B cell (primary cell): Measurements from ENCODE around the gene BNC2.

Experiments used
- EZH2 ChIP-seq: IDR thresholded peaks from 2 replicates; pipeline ENCODE4 v1.6.1; 2012; ENCODE audit warnings: borderline replicate concordance, low read depth, mild to moderate bottlenecking, moderate library complexity, low read length; ENCODE audit not compliant: insufficient read depth, poor library complexity, severe bottlenecking
- TF ChIP-seq, protein P1 (sequence below): fragments of 200-600 bp; IDR thresholded peaks from one replicate; pipeline ENCODE4 v1.8.0; 2022; ENCODE audit warnings: antibody characterized with exemption, mild to moderate bottlenecking

DNA sequence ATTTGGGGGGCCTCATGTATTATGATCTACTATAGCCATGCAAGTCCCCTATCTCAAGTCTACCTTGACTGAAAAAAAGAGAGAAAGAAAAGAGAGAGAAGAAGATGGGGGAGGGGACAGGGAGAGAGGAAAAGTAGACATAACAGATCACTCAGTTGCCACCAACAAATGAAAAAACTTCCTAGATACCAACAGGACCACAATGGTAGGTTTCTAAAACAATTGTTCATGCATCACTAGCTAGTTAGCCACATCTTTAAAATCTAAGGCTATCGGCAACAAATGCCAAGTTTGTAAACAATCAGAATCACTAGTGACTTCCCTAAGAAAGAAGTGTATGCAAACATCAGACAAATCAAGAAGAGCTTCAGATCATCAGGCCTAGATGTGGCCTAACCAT, 328.2 kb downstream of the BNC2 start:
- TF ChIP-seq, protein P1, sequence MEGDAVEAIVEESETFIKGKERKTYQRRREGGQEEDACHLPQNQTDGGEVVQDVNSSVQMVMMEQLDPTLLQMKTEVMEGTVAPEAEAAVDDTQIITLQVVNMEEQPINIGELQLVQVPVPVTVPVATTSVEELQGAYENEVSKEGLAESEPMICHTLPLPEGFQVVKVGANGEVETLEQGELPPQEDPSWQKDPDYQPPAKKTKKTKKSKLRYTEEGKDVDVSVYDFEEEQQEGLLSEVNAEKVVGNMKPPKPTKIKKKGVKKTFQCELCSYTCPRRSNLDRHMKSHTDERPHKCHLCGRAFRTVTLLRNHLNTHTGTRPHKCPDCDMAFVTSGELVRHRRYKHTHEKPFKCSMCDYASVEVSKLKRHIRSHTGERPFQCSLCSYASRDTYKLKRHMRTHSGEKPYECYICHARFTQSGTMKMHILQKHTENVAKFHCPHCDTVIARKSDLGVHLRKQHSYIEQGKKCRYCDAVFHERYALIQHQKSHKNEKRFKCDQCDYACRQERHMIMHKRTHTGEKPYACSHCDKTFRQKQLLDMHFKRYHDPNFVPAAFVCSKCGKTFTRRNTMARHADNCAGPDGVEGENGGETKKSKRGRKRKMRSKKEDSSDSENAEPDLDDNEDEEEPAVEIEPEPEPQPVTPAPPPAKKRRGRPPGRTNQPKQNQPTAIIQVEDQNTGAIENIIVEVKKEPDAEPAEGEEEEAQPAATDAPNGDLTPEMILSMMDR, result no peak
- TF ChIP-seq EZH2, result no peak
